K562 (cell line): ENCODE measurements around the gene TRIM4. TPM values are rescaled to one million over a fixed set of nuclear protein-coding genes. Genes with fewer than 3 reads are reported as not detected.
A peak's percentile ranks its signal among the peaks of the same experiment; 100 is the strongest.

Experiments
- ADNP ChIP-seq: fragments of 200-800 bp; sonication (Bioruptor generic); IDR thresholded peaks from 2 replicates; pipeline ENCODE4 v1.6.1; 2016; ENCODE audit warnings: missing genetic modification characterization, missing compliant biosample characterization
- DDX20 ChIP-seq: fragments of 450-650 bp; IDR thresholded peaks from 2 replicates; pipeline ENCODE4 v1.6.1; 2016; ENCODE audit warnings: missing genetic modification characterization, low read depth, mild to moderate bottlenecking, missing compliant biosample characterization, moderate library complexity
- E2F4 ChIP-seq: sonication (generic); formaldehyde crosslinking; IDR thresholded peaks from 2 replicates; pipeline ENCODE4 v1.8.0; 2022; ENCODE audit warnings: mild to moderate bottlenecking, low read depth, missing genetic modification reagents
- ESRRA ChIP-seq: fragments of 450-650 bp; IDR thresholded peaks from 2 replicates; pipeline ENCODE4 v1.6.1; 2014; ENCODE audit warnings: low read depth, mild to moderate bottlenecking, moderate library complexity, borderline replicate concordance
- FUS ChIP-seq: fragments of 200-400 bp; formaldehyde crosslinking; optimal IDR thresholded peaks from 2 replicates; pipeline ENCODE3; 2017; ENCODE audit warnings: low read depth, low read length
- ILK ChIP-seq: fragments of 450-650 bp; IDR thresholded peaks from 2 replicates; pipeline ENCODE4 v1.6.1; 2016; ENCODE audit warnings: missing genetic modification characterization, low read depth, mild to moderate bottlenecking, missing compliant biosample characterization, moderate library complexity, borderline replicate concordance
- KDM2B ChIP-seq: fragments of 250-450 bp; sonication (Bioruptor Pico); IDR thresholded peaks from 2 replicates; pipeline ENCODE4 v1.8.0; 2021; ENCODE audit warnings: mild to moderate bottlenecking, moderate library complexity
- PATZ1 ChIP-seq: fragments of 250-450 bp; sonication (Bioruptor Pico); IDR thresholded peaks from 2 replicates; pipeline ENCODE4 v1.5.0; 2020; ENCODE audit warnings: mild to moderate bottlenecking, borderline replicate concordance
- PHTF2 ChIP-seq: fragments of 250-450 bp; sonication (Bioruptor Pico); IDR thresholded peaks from 2 replicates; pipeline ENCODE4 v1.5.0; 2021; ENCODE audit warnings: mild to moderate bottlenecking
- PKNOX1 ChIP-seq: fragments of 450-650 bp; IDR thresholded peaks from 2 replicates; pipeline ENCODE4 v1.6.1; 2016
- RBFOX2 ChIP-seq: fragments of 200-400 bp; formaldehyde crosslinking; IDR thresholded peaks from 2 replicates; pipeline ENCODE4 v1.6.1; 2017; ENCODE audit warnings: low read depth, mild to moderate bottlenecking, low read length, moderate library complexity
- SRSF9 ChIP-seq: fragments of 200-400 bp; formaldehyde crosslinking; IDR thresholded peaks from 2 replicates; pipeline ENCODE4 v1.6.1; 2017; ENCODE audit warnings: low read depth, low read length, borderline replicate concordance
- TAF9B ChIP-seq: fragments of 450-650 bp; IDR thresholded peaks from 2 replicates; pipeline ENCODE4 v1.6.1; 2018; ENCODE audit warnings: mild to moderate bottlenecking; ENCODE audit not compliant: partially characterized antibody
- TCF3 ChIP-seq: sonication (generic); formaldehyde crosslinking; IDR thresholded peaks from 2 replicates; pipeline ENCODE4 v1.4.0; 2020; ENCODE audit warnings: mild to moderate bottlenecking, missing genetic modification reagents
- ZBTB9 ChIP-seq: fragments of 450-650 bp; formaldehyde crosslinking; IDR thresholded peaks from 2 replicates; pipeline ENCODE4 v1.4.0; 2020; ENCODE audit warnings: mild to moderate bottlenecking, moderate library complexity
- ZFPM2 ChIP-seq: fragments of 250-450 bp; sonication (Bioruptor Pico); IDR thresholded peaks from 2 replicates; pipeline ENCODE4 v1.5.1; 2022; ENCODE audit warnings: mild to moderate bottlenecking
- ZNF184 ChIP-seq: sonication (generic); formaldehyde crosslinking; IDR thresholded peaks from 2 replicates; pipeline ENCODE4 v1.5.0; 2020; ENCODE audit warnings: missing genetic modification reagents
- ZNF23 ChIP-seq: fragments of 250-450 bp; sonication (Bioruptor Pico); IDR thresholded peaks from 2 replicates; pipeline ENCODE4 v1.4.0; 2020; ENCODE audit warnings: mild to moderate bottlenecking
- ZNF449 ChIP-seq: fragments of 250-450 bp; sonication (Bioruptor Pico); IDR thresholded peaks from 2 replicates; pipeline ENCODE4 v1.8.0; 2022; ENCODE audit warnings: moderate library complexity, mild to moderate bottlenecking, inconsistent platforms
- ZNF696 ChIP-seq: fragments of 250-450 bp; sonication (Bioruptor Pico); conservative IDR thresholded peaks from 2 replicates; pipeline ENCODE4 v1.4.0; 2020; ENCODE audit warnings: mild to moderate bottlenecking, moderate library complexity
- ZNF699 ChIP-seq: fragments of 250-450 bp; sonication (Bioruptor Pico); IDR thresholded peaks from 2 replicates; pipeline ENCODE4 v1.8.0; 2021; ENCODE audit warnings: mild to moderate bottlenecking, moderate library complexity; ENCODE audit not compliant: insufficient replicate concordance
- polyA plus RNA-seq, 8 experiments: library from polyadenylated mRNA; depleted of rRNA in 4 of 8; stranded (reverse) in 5 of 8; unstranded in 3 of 8; fragments of >200 nt; fragmentation: Nextera tagmentation in 2 of 8; fragmentation: Illumina TruSeq in 1 of 8; extraction: Ambion mirVana in 2 of 8; extraction: Trizol in 1 of 8; gene quantifications; 2 replicates each; pipeline versions ENCODE4 v1.2.1 to v1.2.3, GENCODE V29; 2011 to 2014; ENCODE audit warnings: inconsistent platforms in 1 of 8, missing spikeins in 1 of 8
- total RNA-seq, 7 experiments: library from RNA; depleted of rRNA in 6 of 7; stranded (reverse); fragments of >200 nt in 6 of 7; fragmentation: Illumina TruSeq in 2 of 7; extraction: Trizol in 2 of 7; gene quantifications; 2 replicates each; pipeline versions ENCODE4 v1.2.1 to v1.2.3, GENCODE V29; 2011 to 2021; ENCODE audit warnings: low replicate concordance in 1 of 7

Gene TRIM4
- total and polyA plus RNA-seq, 9 of the 15 experiments (the other 6 are each of a cell fraction or from before 2014, with no cell fraction given): 6.2 to 28.3 (median 22.4) TPM

GRCh38 chr7:99918959-99919813 lies at the start of gene TRIM4 (continued):
- TF ChIP-seq ADNP (tag): no peak
- no peak; the same call in 1 of the 2 replicates for TF ChIP-seq KDM2B (CRISPR knock-in tag)
- TF ChIP-seq ZNF23 (CRISPR knock-in tag): no peak
- TF ChIP-seq PHTF2: no peak
- TF ChIP-seq TCF3 (CRISPR knock-in tag): no peak
- TF ChIP-seq ZNF699 (CRISPR knock-in tag): no peak
- peak; percentile 64; the same call in 1 of the 2 replicates for TF ChIP-seq ESRRA
- peak; percentile 71; the same call in 1 of the 2 replicates for TF ChIP-seq ZFPM2
- no peak for TF ChIP-seq SRSF9
- peak; percentile 99 for TF ChIP-seq RBFOX2
- no peak for TF ChIP-seq ZNF184 (CRISPR knock-in tag)
- peak; percentile 71 for TF ChIP-seq TAF9B
- no peak for TF ChIP-seq ILK (tag)
- 0 out of 2 replicates have a peak, but pooled peaks have one; percentile 61 for TF ChIP-seq E2F4 (CRISPR knock-in tag)
- peak; percentile 89 for TF ChIP-seq PKNOX1
- TF ChIP-seq PATZ1 (CRISPR knock-in tag): no peak
- TF ChIP-seq FUS: peak; percentile 40
- TF ChIP-seq DDX20 (tag): no peak
- no peak for TF ChIP-seq ZNF449
- TF ChIP-seq ZNF696: no peak
- TF ChIP-seq ZBTB9: 0 out of 2 replicates have a peak, but pooled peaks have one; percentile 43
